PC-9 (cell line): Measurements from ENCODE around the gene MBNL1. TPM values are rescaled to one million over a fixed set of nuclear protein-coding genes. Genes with fewer than 3 reads are reported as not detected.
A peak's percentile ranks its signal among the peaks of the same experiment; 100 is the strongest.

Experiments used
- BruUV-seq: library from RNA; stranded (reverse); fragments of 400-500 nt; replicated peaks from 2 replicates; lab custom pipeline; 2021; lab: Mats Ljungman, UMichigan
- CTCF ChIA-PET: fragments of 300-600 bp; sonication (Branson Sonifier 250); formaldehyde crosslinking; loops from one replicate; lab custom pipeline; 2022; ENCODE audit warnings: antibody characterized with exemption; lab: Charles Lee
- POLR2A ChIA-PET: fragments of 300-600 bp; sonication (Branson Sonifier 250); formaldehyde crosslinking; loops from one replicate; lab custom pipeline; 2022; ENCODE audit warnings: antibody characterized with exemption; ENCODE audit not compliant: unreplicated experiment; lab: Charles Lee
- DNase-seq, 2 experiments: peaks; one replicate each; pipeline versions ENCODE4 v3.0.0 to v3.0.0-alpha.2; 2015 to 2022; ENCODE audit warnings: mixed read lengths in 1 of 2
- H2AFZ ChIP-seq: fragments of 200-600 bp; sonication (generic); 2 replicates; pipeline ENCODE4 v1.8.1; 2017; ENCODE audit warnings: antibody characterized with exemption
- H3F3A ChIP-seq: fragments of 200-600 bp; sonication (generic); 2 replicates; pipeline ENCODE4 v1.8.1; 2017; ENCODE audit warnings: antibody characterized with exemption, mild to moderate bottlenecking, low read depth; ENCODE audit not compliant: insufficient read depth
- H3K27ac ChIP-seq: fragments of 200-600 bp; sonication (generic); 2 replicates; pipeline ENCODE4 v1.6.1; 2016; ENCODE audit warnings: mixed run types
- H3K27me3 ChIP-seq: fragments of 200-600 bp; sonication (generic); 2 replicates; pipeline ENCODE4 v1.6.1; 2016; ENCODE audit warnings: low read depth, mixed run types; ENCODE audit not compliant: insufficient read depth
- H3K36me3 ChIP-seq: fragments of 200-600 bp; sonication (generic); 2 replicates; pipeline ENCODE4 v1.6.1; 2016; ENCODE audit warnings: low read depth, mixed run types
- H3K4me1 ChIP-seq: fragments of 200-600 bp; sonication (generic); replicated peaks from 2 replicates; pipeline ENCODE4 v1.6.1; 2016; ENCODE audit warnings: mixed run types; ENCODE audit not compliant: insufficient read depth
- H3K4me2 ChIP-seq: fragments of 200-600 bp; sonication (generic); 2 replicates; pipeline ENCODE4 v1.6.1; 2017; ENCODE audit warnings: mixed run types
- H3K4me3 ChIP-seq: fragments of 200-600 bp; sonication (generic); 2 replicates; pipeline ENCODE4 v1.6.1; 2016; ENCODE audit warnings: mixed run types
- H3K79me2 ChIP-seq: fragments of 200-600 bp; sonication (generic); 2 replicates; pipeline ENCODE4 v1.6.1; 2017; ENCODE audit warnings: low read depth, mixed run types
- H3K9me2 ChIP-seq: fragments of 200-600 bp; sonication (generic); 2 replicates; pipeline ENCODE4 v1.8.1; 2017; ENCODE audit warnings: mild to moderate bottlenecking; ENCODE audit not compliant: insufficient read depth
- H3K9me3 ChIP-seq: fragments of 200-600 bp; sonication (generic); 2 replicates; pipeline ENCODE4 v1.8.1; 2016; ENCODE audit warnings: low read depth; ENCODE audit not compliant: insufficient read depth
- H4K20me1 ChIP-seq: fragments of 200-600 bp; sonication (generic); 2 replicates; pipeline ENCODE4 v1.8.1; 2017; ENCODE audit not compliant: insufficient read depth
- EZH2 ChIP-seq: fragments of 200-600 bp; sonication (generic); IDR thresholded peaks from 2 replicates; pipeline ENCODE4 v1.8.0; 2017; ENCODE audit warnings: antibody characterized with exemption, low read depth
- intact Hi-C: fragments of 100-400 bp; cut with micrococcal nuclease; formaldehyde crosslinking; loops from one replicate; pipeline ENCODE4 v1.10.0; 2022; ENCODE audit not compliant: unreplicated experiment
- total RNA-seq: library from RNA; stranded (reverse); gene quantifications from 2 replicates; pipeline ENCODE4 v1.2.3, GENCODE V29; 2021
- TF ChIP-seq, protein P1 (sequence below): fragments of 200-600 bp; sonication (generic); conservative IDR thresholded peaks from 2 replicates; pipeline ENCODE4 v1.6.1; 2017; ENCODE audit warnings: mixed run types, antibody characterized with exemption, mild to moderate bottlenecking, moderate library complexity

The MBNL1 gene
- total RNA-seq, 1 experiment from 2014 or later: 176 TPM

GRCh38 chr3:152331998-152332397, 63.3 kb downstream of the MBNL1 start:
- Histone ChIP-seq H3K79me2 (peaks cover 85% of the 10 kb centered on the region), H3K27ac (peak overlapping the region; percentile 77), H3K9me3 (peaks cover 5% of the 10 kb centered on the region), H2AFZ (no peak overlapping the region), H3K9me2 (no peaks in the 10 kb centered on the region), H3F3A (peaks cover 48% of the 10 kb centered on the region), H3K4me3 (no peak overlapping the region), H3K36me3 (peaks cover 11% of the 10 kb centered on the region; the same call in 1 of the 2 replicates), H3K4me2 (peak overlapping the region; percentile 34), H3K27me3 (no peaks in the 10 kb centered on the region), H3K4me1 (peaks cover 52% of the 10 kb centered on the region), H4K20me1 (no peaks in the 10 kb centered on the region)
- DNase-seq: no peak
- BruUV-seq: no TSS peak
- intact Hi-C loops: loop anchor here (1.0 to 10.0 kb wide), 5 partner anchors 25 to 309 kb away; no protein-coding TSS in a partner anchor
- ChIA-PET POLR2A (interaction anchor here (0.6 to 0.7 kb wide), 2 partner anchors 22 to 35 kb away, joined by 3 to 13 read pairs; no protein-coding TSS in a partner anchor), CTCF (interaction anchor here (0.6 kb wide), 2 partner anchors 64 to 66 kb away, joined by 3 read pairs; no protein-coding TSS in a partner anchor)
- TF ChIP-seq, protein P1, sequence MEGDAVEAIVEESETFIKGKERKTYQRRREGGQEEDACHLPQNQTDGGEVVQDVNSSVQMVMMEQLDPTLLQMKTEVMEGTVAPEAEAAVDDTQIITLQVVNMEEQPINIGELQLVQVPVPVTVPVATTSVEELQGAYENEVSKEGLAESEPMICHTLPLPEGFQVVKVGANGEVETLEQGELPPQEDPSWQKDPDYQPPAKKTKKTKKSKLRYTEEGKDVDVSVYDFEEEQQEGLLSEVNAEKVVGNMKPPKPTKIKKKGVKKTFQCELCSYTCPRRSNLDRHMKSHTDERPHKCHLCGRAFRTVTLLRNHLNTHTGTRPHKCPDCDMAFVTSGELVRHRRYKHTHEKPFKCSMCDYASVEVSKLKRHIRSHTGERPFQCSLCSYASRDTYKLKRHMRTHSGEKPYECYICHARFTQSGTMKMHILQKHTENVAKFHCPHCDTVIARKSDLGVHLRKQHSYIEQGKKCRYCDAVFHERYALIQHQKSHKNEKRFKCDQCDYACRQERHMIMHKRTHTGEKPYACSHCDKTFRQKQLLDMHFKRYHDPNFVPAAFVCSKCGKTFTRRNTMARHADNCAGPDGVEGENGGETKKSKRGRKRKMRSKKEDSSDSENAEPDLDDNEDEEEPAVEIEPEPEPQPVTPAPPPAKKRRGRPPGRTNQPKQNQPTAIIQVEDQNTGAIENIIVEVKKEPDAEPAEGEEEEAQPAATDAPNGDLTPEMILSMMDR: no peak
- TF ChIP-seq EZH2: no peak

DNA sequence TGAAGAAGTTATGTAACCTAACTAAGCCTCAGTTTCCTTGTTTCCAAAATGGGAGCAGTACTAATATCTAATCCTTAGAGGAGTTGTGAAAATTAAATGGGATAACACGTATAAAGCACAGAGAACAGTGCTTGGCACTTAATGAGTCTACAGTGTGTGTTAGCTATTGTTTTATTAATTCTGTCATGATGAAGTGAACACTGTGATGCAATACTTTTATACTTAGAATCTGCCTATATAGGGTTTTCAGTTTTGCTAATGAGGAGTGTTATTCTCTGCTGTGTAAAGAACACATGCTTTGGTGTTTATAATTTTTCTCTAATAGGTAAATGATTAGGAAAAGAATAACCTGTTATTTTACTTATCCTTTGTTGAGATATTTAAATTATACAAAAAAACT, 65.2 kb downstream of the MBNL1 start:
- ChIA-PET POLR2A (no interaction called here), CTCF (no interaction called here)
- no peak overlapping the region for H3K27ac ChIP-seq
- H3K9me3 ChIP-seq: peaks cover 5% of the 10 kb centered on the region
- H2AFZ ChIP-seq: no peak overlapping the region
- TF ChIP-seq, protein P1: no peak
- TF ChIP-seq EZH2: no peak
- H3K4me2 ChIP-seq: no peak overlapping the region
- H3K4me3 ChIP-seq: no peak overlapping the region
- peaks cover 87% of the 10 kb centered on the region for H3K79me2 ChIP-seq
- H3K27me3 ChIP-seq: no peaks in the 10 kb centered on the region
- peaks cover 16% of the 10 kb centered on the region; the same call in 1 of the 2 replicates for H3K36me3 ChIP-seq
- no peak for DNase-seq
- intact Hi-C loops: loop anchor here (5.0 to 10.0 kb wide), 2 partner anchors 63 to 111 kb away; no protein-coding TSS in a partner anchor
- peaks cover 33% of the 10 kb centered on the region for H3F3A ChIP-seq
- peaks cover 35% of the 10 kb centered on the region for H3K4me1 ChIP-seq
- H3K9me2 ChIP-seq: 0 out of 2 replicates have a peak, but pooled peaks cover 6% of the 10 kb centered on the region
- no peaks in the 10 kb centered on the region for H4K20me1 ChIP-seq
- BruUV-seq: no TSS peak

DNA sequence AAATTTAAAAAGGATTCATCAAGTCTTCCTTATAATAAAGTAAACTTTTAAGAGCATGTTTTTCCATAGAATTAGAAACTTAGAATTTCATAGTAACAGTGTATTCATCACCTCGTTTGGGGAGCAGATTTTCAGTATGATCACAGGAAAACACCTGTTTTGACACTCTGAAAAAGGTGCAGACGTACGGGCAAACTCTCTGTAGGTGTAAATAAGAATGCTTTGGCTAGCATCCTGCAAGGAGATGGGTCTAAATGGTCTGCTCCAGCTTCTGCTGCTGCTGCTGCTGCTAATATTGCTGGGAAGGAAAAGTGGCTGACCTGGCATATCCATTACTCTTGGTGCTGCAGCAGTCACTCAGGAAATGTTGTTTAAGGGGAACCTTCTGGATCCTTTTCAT, 66.0 kb downstream of the MBNL1 start:
- BruUV-seq: no TSS peak
- no peak overlapping the region for H3K27ac ChIP-seq
- intact Hi-C loops: loop anchor here (5.0 to 10.0 kb wide), 2 partner anchors 63 to 110 kb away; no protein-coding TSS in a partner anchor

More for the DNA sequence above, 66.0 kb downstream of the MBNL1 start:
- Histone ChIP-seq H3K4me1 (peaks cover 27% of the 10 kb centered on the region), H3K36me3 (peaks cover 16% of the 10 kb centered on the region; the same call in 1 of the 2 replicates), H2AFZ (no peak overlapping the region), H3K4me2 (no peak overlapping the region), H3K4me3 (no peak overlapping the region), H3F3A (peaks cover 28% of the 10 kb centered on the region), H4K20me1 (no peaks in the 10 kb centered on the region), H3K9me2 (0 out of 2 replicates have a peak, but pooled peaks cover 6% of the 10 kb centered on the region), H3K27me3 (no peaks in the 10 kb centered on the region), H3K9me3 (peaks cover 5% of the 10 kb centered on the region), H3K79me2 (peaks cover 82% of the 10 kb centered on the region)
- ChIA-PET POLR2A (no interaction called here), CTCF (no interaction called here)
- DNase-seq: no peak
- TF ChIP-seq, protein P1: no peak
- TF ChIP-seq EZH2: no peak
